ENCODE results near the gene ZMIZ2.
"Not testable (repeated sequence)": the region's sequence is repeated elsewhere in the genome, so short reads cannot be mapped to it uniquely, and the experiment has no call there.

Gene ZMIZ2

DNA sequence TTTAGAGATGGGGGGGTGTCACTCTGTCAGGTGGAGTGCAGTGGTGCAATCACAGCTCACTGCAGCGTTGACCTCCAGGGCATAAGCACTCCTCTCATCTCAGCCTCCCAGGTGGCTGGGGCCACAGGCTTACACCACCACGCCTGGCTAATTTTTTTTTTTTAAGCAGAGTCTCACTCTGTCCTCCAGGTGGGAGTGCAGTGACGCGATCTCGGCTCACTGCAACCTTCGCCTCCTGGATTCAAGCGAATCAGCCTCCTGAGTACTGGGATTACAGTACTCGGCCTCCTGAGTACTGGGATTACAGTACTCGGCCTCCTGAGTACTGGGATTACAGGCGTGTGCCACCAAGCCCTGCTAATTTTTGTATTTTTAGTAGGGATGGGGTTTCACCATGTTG is 24.2 kb downstream of the ZMIZ2 start:
- FAIRE-seq = no peak

GRCh38 chr7:44774486-44774885 is 25.8 kb downstream of the ZMIZ2 start:
- not testable (repeated sequence) for FAIRE-seq

DNA sequence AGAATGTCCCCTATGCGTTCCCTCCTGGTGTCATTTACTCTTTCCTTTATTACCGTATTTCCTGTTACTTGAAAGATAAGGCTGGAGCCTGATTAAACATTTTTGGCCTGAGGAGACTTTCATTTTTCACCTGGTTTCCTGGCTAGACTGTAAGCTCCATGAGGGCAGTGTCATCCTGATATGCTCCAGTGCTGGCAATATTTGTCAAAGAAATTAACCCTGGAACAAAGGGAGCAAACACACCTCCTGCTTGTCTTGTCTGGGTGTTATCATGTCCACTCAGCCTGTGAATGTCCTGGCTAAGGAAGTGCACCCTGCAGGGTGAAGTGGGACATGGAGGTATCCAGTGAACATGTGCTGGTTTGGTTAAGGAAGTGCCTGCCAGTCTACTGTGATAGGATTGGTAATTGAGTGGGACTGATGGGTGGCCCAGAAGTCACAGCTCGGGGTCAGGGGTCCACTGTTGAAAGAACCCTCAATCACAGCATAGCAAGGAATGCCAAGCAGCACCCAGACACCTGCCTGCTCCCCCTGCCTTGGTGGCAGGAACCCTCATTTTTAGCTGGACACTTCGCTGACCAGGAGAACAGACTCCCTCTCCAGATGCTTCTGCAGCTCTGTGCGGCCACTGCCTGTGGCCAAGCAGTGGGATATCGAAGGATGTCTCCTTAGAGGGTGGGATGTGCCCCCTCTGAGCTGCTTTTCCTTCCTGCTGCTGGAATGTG is 26.9 kb downstream of the ZMIZ2 start:
- FAIRE-seq = no peak

- no peak for FAIRE-seq
Observed at GRCh38 chr7:44776211-44776610, 27.6 kb downstream of the ZMIZ2 start.

- no peak for FAIRE-seq
Observed at GRCh38 chr7:44782460-44782859, 33.8 kb downstream of the ZMIZ2 start.

GRCh38 chr7:44783407-44783806 is 34.8 kb downstream of the ZMIZ2 start:
- FAIRE-seq = no peak

DNA sequence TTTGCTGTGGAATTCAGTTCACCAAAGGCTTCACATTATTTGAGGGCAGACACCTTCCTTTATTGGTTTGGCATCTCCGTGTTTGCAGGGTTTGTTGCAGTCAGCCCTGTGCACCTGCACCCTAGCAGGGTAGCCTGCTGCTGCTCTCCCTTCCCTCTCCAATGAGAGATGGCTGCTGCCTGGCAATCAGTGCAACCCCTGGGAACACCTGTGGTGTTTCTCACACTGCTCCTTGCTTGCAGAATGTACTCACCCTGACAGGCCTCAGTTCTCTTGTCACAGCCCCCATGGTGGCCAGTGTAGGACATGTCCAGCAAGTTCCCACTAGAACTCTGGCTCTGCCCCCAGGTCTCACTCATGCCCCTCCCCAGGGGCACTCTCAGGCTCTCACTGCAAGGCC is 35.7 kb downstream of the ZMIZ2 start:
- FAIRE-seq = no peak

- not testable (repeated sequence) for FAIRE-seq
Observed at GRCh38 chr7:44785218-44785617, 36.6 kb downstream of the ZMIZ2 start.

DNA sequence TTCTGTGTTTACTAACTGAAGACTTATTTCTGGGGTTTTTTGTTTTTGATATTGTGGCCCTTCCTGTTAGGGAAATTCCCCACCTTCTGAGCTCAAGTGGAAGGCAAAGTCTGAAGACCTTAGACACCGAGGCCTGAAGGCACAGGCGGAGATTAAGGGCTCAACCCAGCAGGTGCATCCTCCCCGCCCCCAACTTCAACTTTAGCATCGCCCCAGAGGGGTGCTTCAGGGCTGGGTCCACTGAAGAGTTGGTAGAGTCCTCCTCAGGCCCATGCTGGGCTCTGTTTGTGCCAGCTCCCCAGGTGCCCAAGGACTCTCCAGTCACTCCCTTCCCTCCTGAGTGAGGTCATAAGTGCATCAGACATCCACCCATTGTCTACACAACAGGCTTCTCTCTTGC is 38.4 kb downstream of the ZMIZ2 start:
- no peak for FAIRE-seq

DNA sequence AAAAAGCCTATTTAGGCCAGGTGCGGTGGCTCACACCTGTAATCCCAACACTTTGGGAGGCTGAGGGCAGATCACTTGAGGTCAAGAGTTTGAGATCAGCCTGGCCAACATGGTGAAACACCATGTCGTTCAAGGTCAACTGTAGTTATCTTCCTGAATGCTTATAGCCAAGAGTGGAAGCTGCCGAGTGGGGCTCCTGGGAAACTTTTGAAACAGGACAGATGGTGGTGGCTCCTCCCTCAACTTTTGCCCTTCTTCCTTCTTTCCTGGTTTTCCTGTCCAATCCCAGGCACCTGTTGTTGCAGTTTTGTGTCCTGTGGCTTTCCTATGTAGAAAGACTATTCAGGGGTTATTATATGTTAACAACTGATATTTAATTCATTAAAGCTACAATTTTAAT is 39.1 kb downstream of the ZMIZ2 start:
- FAIRE-seq = no peak

GRCh38 chr7:44789990-44790389 is 41.3 kb downstream of the ZMIZ2 start:
- no peak for FAIRE-seq

DNA sequence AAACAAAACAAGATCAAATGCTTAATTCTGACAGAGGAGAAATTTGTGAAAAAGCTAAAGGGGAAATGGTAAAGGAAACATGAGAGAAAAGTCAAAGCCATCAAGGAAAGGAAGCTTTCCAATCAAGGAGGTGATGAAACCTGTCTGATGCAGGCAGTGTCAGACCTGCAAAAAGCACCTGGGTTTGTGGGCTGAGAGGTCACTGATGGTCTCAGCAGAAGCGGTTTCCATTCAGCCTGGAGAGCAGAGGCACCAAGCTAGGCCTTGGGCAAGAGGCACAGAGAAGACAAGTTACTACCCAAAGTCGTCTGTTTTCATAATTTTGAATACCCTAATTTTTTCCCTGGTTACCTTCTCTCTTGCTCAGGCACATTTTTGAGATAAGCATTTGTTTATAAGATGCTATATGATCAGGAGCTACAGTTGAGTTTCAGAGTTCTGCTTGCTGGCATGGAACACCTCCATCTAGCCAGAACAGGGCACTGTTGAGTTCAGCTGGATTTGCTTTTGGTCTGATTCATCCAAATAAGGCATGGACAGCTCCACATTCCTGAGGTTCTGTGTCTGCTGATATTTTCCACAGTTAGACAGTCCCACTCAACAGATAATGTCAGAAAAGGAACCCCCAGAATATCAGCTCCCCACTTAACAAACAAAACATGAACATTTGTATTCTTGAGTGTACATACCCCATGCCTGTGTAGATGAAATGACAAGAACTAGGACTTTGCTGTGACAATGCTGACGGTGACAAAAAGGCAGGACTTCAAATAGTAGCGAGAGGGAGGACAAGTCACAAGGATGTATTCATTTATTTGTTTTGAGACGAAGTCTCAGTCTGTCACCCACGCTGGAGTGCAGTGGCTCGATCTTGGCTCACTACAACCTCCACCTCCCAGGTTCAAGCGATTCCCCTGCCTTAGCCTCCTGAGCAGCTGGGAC is 42.9 kb downstream of the ZMIZ2 start:
- no peak for FAIRE-seq

DNA sequence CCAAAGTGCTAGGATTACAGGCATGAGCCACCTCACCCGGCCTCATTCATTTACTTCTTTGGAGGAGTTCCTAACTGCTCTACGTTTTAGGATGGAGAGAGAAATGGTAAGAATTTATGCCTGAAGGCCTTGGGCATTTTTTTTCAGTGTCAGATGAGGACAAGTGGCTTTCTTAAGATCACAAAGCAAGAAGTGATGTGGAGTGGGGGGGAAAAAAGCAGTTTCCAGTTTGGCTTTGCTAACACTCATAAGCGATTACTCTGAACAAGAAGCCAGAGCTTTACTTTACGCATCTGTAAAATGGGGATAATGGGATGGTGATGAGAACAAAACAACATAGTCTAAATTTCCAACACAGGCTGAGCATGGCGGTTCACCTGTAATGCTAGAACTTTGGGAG is 45.3 kb downstream of the ZMIZ2 start:
- no peak for FAIRE-seq

DNA sequence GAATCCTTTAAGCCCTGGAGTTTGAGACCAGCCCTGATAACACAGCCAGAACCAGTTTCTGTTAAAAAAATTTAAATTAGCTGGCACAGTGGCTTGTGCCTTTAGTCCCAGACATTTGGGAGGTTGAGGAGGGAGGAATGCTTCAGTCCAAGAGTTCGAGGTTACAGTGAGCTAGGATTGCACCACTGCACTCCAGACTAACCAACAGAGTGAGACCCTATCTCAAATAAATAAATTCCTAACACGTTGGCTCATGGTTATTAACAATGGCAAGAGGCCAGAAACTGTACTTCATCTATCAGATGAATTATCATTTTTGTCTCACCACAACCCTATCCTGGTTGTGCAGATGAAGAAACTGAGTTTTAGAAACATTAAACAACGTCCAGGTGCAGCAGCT is 45.7 kb downstream of the ZMIZ2 start:
- no peak for FAIRE-seq

DNA sequence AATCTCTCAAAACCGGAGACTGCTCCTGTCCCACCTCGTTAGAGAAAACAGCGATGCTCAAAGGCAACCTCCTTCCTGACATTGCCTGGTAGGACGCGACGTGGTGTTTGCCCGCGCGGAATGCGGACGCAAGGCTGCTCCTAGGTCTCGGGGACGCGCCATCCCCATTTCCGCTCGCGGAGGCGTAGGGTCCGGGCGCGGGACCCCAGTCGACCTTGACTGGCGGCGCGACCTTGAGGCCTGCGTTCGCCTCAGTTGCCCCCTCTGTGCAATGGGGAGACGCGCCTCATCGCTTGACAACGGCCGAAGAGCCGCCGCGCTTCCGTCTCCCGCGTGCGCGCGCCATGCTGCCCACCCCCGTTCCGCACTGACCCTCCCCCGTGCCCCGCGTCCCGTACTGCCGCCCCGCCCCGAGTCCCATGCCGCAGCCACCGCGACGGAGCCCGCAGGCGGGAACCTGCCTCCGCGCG is 47.4 kb downstream of the ZMIZ2 start:
- no peak for FAIRE-seq

- no peak for FAIRE-seq
Observed at GRCh38 chr7:44796504-44797328, 48.1 kb downstream of the ZMIZ2 start, which contains the start of gene PPIA. Gene PPIA, plus strand, starts transcription at chr7:44796681. Its CDS starts 44 bp downstream, at chr7:44796725.

DNA sequence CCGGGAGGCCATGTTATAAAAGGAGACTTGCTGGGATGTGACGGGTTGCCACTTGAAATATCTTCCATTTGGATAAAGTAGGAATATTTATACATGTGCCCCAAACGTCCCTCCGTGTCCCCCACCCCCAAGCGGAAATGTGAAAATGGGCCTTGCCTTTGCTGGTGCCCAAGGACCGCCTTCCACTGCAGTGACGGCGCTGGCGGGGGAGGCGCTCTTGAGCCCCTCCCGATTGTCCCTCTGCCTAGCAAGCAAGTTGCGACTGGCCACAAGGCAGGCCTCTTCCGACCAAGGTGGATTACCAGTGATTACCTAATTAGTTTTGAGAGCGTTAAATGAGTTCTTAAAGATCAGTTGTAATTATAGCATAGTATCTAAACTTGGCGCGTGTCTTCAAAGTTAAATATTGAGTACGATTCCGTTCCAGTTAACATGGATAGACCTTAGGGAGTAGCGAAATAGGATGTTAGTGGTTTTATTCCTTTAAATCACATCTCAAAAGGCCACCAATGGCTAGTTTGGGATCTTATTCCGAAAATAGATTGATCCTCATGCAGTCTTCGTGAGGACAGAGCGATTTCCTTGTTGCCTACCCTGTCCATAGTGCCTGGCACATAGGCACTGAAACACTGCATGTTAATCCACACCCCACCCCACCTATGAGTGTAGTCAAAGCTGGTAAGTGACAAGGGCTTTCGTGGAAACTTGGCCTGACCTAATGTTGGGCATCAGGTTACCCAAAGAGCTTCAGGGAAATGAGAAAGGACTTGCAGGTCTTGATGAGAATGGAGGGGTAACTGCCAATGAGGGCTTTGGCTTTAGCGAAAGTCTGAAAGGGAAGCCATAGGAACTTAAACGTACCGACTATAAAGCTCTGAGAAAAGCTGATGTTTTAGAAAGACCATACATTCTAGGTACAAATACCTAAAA is 48.9 kb downstream of the ZMIZ2 start:
- FAIRE-seq = no peak

DNA sequence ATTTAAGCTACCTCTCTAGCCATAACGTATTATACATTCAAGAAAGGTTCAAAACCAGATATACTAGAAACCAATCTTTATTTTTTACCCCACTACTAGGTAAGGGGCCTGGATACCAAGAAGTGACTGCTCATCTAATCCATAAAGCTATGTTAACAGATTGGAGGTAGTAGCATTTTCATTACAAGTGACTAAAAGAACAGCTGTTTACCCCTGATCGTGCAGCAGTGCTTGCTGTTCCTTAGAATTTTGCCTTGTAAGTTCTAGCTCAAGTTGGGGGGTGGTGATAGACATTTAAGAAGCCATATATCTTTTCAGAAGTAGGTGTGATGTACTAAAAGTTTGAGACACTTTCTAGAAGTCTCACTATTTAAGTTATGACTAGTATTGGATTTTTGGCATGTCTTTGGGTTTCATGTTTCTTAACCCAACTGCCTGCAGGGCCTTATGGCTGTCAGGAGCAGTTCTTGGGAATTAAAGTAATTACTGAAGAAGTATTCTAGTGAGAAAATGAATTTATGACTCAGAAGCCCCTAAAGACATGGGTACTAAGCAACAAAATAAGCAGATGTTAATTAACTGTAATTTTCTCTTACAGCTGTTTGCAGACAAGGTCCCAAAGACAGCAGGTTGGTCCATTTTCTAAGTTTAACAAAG is 50.1 kb downstream of the ZMIZ2 start:
- no peak for FAIRE-seq

- FAIRE-seq = no peak
Observed at GRCh38 chr7:44799939-44800338, 51.3 kb downstream of the ZMIZ2 start.

DNA sequence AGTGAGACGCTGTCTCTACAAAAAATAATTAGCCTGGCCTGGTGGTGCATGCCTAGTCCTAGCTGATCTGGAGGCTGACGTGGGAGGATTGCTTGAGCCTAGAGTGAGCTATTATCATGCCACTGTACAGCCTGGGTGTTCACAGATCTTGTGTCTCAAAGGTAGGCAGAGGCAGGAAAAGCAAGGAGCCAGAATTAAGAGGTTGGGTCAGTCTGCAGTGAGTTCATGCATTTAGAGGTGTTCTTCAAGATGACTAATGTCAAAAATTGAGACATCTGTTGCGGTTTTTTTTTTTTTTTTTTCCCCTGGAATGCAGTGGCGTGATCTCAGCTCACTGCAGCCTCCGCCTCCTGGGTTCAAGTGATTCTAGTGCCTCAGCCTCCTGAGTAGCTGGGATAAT is 53.2 kb downstream of the ZMIZ2 start:
- no peak for FAIRE-seq

DNA sequence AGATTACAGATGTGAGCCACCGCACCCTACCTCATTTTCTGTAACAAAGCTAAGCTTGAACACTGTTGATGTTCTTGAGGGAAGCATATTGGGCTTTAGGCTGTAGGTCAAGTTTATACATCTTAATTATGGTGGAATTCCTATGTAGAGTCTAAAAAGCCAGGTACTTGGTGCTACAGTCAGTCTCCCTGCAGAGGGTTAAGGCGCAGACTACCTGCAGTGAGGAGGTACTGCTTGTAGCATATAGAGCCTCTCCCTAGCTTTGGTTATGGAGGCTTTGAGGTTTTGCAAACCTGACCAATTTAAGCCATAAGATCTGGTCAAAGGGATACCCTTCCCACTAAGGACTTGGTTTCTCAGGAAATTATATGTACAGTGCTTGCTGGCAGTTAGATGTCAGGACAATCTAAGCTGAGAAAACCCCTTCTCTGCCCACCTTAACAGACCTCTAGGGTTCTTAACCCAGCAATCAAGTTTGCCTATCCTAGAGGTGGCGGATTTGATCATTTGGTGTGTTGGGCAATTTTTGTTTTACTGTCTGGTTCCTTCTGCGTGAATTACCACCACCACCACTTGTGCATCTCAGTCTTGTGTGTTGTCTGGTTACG is 53.9 kb downstream of the ZMIZ2 start:
- FAIRE-seq = no peak

All from TTC549 (cell line).